22Rv1 (cell line): ENCODE results near the gene LIPG.

Source experiments
- H3K27ac ChIP-seq: fragments of 450-650 bp; 2 replicates; pipeline ENCODE4 v1.5.1; 2017
- ZFX ChIP-seq: fragments of 450-650 bp; IDR thresholded peaks from 2 replicates; pipeline ENCODE4 v1.6.1; 2017; ENCODE audit warnings: antibody characterized with exemption, borderline replicate concordance
- TF ChIP-seq, protein P1 (sequence below): fragments of 450-650 bp; IDR thresholded peaks from 2 replicates; pipeline ENCODE4 v1.5.1; 2017; ENCODE audit warnings: mild to moderate bottlenecking

The LIPG gene

DNA sequence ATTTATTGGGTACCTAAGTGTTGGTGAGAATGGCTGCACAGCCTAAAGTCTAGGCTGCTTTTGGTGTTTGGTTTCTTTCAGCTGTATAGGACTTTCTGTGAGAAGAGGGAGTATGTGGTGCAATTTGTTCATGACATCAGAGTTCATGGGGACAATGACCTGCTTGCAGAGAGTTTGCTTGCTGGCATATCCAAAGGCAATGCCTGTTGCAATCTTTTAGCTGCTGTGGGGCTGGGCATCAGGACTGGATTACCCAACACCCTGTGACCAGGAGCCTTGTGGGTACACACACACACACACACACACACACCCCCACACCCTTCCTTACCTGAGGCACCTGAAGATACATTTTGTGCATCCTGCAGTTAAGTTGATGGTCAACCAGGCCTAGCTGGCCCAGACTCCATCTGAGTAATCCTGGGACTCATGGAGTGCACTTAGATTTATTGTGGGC lies 68.4 kb downstream of the LIPG start:
- no peak overlapping the region for H3K27ac ChIP-seq
- TF ChIP-seq, protein P1, sequence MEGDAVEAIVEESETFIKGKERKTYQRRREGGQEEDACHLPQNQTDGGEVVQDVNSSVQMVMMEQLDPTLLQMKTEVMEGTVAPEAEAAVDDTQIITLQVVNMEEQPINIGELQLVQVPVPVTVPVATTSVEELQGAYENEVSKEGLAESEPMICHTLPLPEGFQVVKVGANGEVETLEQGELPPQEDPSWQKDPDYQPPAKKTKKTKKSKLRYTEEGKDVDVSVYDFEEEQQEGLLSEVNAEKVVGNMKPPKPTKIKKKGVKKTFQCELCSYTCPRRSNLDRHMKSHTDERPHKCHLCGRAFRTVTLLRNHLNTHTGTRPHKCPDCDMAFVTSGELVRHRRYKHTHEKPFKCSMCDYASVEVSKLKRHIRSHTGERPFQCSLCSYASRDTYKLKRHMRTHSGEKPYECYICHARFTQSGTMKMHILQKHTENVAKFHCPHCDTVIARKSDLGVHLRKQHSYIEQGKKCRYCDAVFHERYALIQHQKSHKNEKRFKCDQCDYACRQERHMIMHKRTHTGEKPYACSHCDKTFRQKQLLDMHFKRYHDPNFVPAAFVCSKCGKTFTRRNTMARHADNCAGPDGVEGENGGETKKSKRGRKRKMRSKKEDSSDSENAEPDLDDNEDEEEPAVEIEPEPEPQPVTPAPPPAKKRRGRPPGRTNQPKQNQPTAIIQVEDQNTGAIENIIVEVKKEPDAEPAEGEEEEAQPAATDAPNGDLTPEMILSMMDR, result no peak
- no peak for TF ChIP-seq ZFX

DNA sequence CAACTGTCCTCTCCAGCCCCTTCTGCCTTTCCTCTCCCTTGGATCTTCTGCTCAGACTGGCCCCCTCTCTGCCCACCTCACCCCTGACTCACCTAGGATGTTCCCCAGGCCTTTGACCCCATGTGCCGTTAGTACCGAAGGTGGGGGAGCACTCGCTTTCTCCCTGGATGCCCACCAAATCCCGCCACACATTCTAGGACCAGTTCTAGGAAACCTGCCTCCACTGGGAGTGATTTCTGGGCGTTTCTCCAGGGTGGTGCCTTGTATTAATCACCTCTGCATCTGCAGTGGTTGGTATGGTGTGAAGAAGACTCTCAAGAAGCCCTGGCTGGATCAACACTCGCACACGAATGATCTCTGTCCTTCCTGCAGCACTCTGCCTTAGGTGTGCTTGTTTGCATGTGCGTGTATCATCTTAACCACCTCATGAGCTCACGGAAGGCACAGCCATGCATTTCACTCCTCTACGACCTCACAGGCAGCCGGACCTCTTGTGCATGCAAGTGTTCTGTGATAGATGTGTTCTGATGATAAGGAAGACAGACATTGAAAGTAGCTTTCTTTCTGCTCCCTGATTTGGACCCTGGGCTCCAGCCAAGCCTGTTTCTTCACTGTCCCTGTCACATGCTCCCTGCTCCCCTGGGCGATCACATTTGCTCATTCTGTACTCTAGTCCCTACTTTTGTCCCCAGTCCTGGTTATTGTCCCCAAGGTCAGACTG lies 69.4 kb downstream of the LIPG start:
- H3K27ac ChIP-seq, result no peak overlapping the region
- no peak for TF ChIP-seq ZFX
- TF ChIP-seq, protein P1, result no peak

- H3K27ac ChIP-seq, result no peak overlapping the region
- no peak for TF ChIP-seq ZFX
- TF ChIP-seq, protein P1, result no peak
Measured at GRCh38 chr18:49632588-49632987, 70.7 kb downstream of the LIPG start.

DNA sequence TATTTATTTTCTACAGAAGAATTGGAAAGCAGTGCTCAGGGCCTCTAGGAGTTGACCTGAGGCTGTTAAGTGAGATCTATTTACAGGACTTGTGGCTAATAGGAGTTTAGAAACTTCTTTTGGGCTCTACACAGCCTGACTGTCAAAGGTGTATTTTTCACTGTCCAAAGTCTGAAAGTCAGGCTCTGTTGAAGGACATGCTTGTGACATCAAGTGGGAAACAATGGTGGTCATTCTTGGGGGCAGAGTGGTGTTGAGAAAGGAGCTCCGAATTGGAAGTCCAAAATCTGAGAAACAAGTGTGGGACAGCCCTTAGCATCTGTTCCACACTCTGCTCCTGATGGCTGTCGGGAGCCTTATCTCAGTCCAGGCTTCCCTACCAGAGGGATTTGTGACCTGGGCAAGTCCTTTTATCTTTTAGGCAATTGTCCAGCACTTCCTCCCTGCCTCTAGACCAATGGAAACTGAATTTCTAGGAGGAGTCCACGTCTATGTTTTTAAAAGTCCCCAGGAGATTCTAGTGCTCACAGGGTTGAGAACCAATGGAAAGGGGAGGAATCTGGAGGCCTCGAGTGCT lies 76.4 kb downstream of the LIPG start:
- TF ChIP-seq, protein P1, result no peak
- no peak overlapping the region for H3K27ac ChIP-seq

DNA sequence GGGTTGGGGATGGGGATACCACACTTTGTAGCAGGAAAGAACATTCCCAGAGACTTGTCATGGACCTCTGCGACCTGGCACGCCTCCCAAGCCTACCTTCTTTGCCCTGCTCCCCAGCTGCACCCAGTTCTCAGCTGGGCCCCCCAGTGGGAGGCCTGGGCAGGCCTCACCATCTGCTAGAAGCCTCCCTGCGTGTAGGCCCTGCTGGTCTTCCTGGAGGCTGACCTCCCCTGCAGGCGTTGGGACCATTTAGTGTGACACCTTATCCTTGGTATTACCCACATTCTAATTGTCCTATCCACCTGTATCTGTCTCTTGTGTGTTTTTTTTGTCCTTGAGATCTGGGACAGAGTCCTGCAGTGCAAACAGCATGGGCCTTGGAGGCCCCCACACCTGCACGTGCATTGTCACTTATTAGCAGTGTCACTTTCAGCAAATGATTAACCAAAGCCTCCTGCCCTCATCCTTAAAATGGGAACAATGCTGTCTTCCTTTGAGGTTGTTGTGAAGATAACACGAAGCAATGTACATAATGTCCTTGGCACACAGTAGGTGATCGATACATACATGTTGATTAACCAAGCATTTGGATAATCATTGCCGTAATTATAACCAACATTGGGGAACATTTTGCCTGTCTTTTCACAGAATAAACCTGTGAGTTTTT lies 77.2 kb downstream of the LIPG start:
- TF ChIP-seq ZFX, result no peak
- TF ChIP-seq, protein P1, result no peak
- no peak overlapping the region for H3K27ac ChIP-seq

GRCh38 chr18:49639643-49640391 lies 78.0 kb downstream of the LIPG start:
- no peak overlapping the region for H3K27ac ChIP-seq
- TF ChIP-seq, protein P1, result no peak
- no peak for TF ChIP-seq ZFX
